ENCODE measurements around the gene CCDC92.

DNA sequence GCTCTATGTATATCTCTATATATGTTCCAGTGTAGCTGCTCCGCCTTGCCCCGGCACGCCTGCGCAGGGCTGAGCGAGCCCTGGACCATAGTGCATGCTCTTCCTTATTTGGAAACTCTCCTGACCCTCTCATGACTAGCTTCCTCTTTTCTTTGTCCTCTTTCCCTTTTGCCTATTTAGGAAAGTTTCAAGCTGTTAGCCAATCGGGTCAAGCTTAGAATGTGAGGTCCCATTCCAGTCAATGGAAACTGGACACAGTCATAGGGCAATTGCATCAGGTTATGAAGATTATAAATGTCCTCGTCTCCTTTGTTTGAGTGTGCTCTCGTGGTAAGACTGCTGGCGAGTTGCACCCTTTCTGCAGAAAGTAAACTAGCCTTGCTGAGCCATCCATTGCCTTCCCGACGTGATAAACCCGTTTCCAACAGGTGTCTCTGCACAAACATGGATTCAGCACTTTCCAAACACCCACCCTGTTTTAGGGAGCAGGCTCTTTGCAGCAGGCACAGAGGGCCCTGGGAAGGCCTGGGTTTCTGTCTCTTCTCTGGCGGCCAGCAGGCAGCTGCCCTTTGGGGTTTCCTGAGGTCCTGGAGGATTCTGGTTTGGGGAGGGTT is 30.9 kb downstream of the CCDC92 start:
- TF ChIP-seq, protein P1, sequence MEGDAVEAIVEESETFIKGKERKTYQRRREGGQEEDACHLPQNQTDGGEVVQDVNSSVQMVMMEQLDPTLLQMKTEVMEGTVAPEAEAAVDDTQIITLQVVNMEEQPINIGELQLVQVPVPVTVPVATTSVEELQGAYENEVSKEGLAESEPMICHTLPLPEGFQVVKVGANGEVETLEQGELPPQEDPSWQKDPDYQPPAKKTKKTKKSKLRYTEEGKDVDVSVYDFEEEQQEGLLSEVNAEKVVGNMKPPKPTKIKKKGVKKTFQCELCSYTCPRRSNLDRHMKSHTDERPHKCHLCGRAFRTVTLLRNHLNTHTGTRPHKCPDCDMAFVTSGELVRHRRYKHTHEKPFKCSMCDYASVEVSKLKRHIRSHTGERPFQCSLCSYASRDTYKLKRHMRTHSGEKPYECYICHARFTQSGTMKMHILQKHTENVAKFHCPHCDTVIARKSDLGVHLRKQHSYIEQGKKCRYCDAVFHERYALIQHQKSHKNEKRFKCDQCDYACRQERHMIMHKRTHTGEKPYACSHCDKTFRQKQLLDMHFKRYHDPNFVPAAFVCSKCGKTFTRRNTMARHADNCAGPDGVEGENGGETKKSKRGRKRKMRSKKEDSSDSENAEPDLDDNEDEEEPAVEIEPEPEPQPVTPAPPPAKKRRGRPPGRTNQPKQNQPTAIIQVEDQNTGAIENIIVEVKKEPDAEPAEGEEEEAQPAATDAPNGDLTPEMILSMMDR (IDR thresholded peaks at IDR 0.05; ENCODE audit: low read depth, low read length, poor library complexity, severe bottlenecking): no peak
- no peak for TF ChIP-seq EZH2phosphoT487 (IDR thresholded peaks at IDR 0.05; ENCODE audit: borderline replicate concordance, low read length)
